HG03460 (cell line): Measurements from ENCODE around the gene WFDC13.
"Not testable (repeated sequence)": the region's sequence is repeated elsewhere in the genome, so short reads cannot be mapped to it uniquely, and the experiment has no call there.

ENCODE experiments used
- ATAC-seq: cut with Tn5 transposase; IDR thresholded peaks from one replicate; pipeline ENCODE4 v1.9.1; 2021; ENCODE audit not compliant: unreplicated experiment

Gene WFDC13, protein sequence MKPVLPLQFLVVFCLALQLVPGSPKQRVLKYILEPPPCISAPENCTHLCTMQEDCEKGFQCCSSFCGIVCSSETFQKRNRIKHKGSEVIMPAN

DNA sequence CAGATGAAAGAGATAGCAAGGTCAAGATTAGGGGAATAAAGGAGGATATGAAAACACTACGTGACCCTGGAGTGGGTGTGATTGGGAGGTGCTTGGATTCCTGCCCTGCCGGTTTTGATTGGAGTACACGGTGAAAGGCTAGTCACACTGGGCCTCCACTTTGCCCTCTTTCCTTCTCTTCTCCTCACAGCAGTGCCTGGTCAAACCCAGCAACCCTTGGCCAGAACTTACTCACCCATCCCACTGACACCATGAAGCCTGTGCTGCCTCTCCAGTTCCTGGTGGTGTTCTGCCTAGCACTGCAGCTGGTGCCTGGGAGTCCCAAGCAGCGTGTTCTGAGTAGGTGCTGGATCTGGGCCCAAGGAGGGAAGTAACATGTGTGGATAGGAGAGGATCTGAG, at the start of gene WFDC13:
Gene WFDC13 (plus strand): TSS at position 166 of the 400 bp plus-strand sequence. CDS start 86 bp downstream, at position 252.
- ATAC-seq, result no peak

DNA sequence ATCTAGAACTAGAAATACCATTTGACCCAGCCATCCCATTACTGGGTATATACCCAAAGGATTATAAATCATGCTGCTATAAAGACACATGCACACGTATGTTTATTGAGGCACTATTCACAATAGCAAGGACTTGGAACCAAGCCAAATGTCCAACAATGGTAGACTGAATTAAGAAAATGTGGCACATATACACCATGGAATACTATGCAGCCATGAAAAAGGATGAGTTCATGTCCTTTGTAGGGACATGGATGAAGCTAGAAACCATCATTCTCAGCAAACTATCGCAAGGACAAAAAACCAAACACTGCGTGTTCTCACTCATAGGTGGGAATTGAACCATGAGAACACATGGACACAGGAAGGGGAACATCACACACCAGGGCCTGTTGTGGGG, 44.8 kb upstream of the WFDC13 start:
- not testable (repeated sequence) for ATAC-seq

DNA sequence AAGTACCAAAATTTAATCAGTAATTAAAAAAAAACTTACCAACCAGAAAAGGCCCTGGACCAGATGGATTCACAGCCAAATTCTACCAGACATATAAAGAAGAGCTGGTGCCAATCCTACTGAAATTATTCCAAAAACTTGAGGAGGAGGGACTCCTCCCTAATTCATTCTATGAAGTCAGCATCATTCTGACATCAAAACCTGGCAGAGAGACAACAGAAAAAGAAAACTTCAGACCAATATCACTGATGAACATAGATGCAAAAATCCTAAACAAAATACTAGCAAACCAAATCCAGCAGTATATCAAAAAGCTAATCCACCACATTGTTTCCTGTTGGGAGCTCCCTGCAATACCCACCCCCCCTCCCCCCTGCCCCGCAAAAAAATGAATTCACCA, 31.7 kb upstream of the WFDC13 start, which contains the start of gene WFDC11:
Gene WFDC11 (minus strand): TSS at position 101 of the 400 bp plus-strand sequence. CDS start 19,639 bp downstream, outside the sequence.
- no peak for ATAC-seq

DNA sequence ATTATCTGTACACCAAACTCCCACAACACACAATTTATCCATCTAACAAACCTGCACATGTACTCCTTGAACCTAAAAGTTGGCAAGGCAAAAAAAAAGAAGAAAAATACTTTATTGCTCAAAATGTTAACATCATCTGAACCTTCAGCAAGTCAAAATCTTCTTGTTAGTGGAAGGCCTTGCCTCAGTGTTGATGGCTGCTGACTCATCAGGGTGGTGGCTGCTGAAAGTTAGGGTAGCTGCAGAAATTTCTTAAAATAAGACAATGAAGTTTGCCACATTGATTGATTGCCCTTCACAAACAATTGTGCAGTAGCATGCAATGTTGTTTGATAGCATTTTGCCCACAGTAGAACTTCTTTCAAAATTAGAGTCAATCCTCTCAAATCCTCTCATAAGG, 29.1 kb upstream of the WFDC13 start:
- no peak for ATAC-seq

DNA sequence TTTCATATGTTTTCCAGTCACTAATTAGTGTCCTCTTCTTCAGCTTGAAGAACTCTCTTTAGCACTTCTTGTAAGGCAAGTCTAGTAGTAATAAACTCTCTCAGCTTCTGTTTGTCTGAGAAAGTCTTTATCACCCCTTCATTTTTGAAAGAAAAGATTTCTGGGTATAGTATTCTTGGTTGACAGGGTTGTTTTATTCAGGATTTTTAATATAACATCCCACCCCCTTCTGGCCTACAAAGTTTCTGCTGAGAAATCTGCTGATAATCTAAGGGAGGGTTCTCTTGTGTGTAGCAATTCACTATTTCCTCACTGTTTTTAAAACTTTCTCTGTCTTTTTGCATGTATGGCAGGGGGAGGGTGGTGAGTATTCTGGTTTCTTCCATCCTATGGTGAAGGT, 22.2 kb upstream of the WFDC13 start:
- ATAC-seq, result no peak

DNA sequence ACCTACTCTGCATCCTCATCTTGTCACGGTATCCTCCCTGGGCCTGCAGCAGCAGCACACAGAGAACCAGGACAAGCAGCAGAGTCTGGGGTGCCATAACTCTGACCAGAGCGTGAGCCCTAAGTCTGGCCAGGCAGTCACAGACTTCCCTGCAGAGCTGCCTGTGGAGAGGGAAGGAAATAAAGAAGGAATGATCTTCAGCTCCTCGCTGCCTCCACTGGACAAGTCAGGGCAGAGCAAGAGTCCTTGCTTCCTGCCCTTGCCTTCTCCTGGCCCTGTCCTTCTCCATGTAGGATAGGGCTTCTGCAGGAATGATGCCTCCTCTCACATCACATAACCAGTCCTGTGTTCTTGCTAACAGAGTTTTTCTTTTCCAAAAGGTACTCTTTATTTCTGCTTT, 15.9 kb upstream of the WFDC13 start:
- no peak for ATAC-seq

DNA sequence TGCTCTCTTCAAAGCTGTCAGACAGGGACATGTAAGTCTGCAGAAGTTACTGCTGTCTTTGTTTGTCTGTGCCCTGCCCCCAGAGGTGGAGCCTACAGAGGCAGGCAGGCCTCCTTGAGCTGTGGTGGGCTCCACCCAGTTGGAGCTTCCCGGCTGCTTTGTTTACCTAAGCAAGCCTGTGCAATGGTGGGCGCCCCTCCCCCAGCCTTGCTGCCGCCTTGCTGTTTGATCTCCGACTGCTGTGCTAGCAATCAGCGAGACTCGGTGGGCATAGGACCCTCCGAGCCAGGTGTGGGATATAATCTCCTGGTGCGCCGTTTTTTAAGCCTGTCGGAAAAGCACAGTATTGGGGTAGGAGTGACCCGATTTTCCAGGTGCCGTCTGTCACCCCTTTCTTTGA, 8.5 kb upstream of the WFDC13 start:
- ATAC-seq, result not testable (repeated sequence)

DNA sequence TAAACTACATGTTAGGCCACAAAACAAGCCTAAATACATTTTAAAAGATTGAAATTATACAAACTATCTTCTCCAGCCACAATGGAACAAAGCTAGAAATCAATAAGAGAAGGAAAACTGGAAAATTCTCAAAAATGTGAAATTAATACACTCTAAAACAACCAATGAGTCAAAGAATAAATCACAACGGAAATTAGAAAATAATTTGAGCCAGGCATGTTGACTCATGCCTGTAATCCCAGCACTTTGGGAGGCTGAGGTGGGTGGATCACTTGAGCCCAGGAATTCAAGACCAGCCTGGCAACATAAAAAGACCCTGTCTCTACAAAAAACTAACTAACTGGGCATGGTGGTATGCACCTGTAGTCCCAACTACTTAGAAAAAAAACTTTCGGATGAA, 6.3 kb upstream of the WFDC13 start:
- ATAC-seq, result no peak

DNA sequence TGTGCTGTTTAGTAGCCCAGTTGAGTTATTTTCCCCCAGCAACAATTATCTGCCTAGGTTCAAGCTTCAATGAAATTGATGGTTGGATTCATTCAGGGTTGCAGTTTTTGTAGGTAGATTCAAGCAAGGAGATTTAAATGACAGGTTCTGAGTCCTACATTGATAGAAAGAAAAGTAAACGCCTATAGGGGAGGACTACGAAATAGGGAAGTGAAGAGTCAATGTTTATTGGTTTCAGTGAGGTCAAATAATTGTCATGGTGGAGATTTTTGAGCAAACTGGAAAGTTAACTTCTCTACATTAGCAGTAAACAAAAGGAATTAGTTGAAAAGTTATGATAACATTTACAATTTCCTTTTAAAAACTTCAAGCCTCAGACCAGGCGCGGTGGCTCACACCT, 734 bp upstream of the WFDC13 start:
- no peak for ATAC-seq

DNA sequence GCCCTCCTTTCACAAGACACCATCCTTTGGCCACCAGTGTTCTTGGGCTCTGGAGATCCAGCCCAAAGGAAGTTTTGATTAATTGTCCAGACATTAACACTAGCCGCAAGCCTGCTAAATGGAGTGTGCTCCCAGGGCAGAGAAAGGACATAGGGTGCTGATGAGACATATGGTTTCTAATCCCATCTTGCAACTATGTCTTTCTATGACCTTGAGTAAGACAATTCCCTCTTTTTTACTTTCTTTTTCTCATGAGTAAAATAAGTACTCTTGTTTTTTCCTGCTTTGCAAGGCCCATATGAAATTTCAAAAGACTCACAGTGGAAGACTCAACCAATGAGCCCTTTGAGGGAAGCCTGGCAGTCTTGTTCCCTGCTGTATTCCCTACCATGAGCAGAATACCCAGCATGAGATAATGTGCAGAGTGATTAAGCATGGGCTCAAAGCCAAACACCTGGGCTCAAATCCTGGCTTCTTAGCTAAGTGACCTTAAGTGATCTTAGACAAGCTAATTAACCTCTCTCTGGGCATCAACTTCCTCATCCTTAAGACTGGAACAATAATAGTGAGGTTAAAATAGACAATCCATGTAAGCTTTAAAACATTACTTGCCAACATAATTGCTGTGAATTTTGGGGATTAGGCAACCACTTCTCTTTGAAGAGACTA, 3.3 kb downstream of the WFDC13 start, which contains the start of gene WFDC10B:
Gene WFDC10B (minus strand): TSS at position 51 of the 669 bp plus-strand sequence. CDS start 19,027 bp downstream, outside the sequence.
- ATAC-seq, result no peak

DNA sequence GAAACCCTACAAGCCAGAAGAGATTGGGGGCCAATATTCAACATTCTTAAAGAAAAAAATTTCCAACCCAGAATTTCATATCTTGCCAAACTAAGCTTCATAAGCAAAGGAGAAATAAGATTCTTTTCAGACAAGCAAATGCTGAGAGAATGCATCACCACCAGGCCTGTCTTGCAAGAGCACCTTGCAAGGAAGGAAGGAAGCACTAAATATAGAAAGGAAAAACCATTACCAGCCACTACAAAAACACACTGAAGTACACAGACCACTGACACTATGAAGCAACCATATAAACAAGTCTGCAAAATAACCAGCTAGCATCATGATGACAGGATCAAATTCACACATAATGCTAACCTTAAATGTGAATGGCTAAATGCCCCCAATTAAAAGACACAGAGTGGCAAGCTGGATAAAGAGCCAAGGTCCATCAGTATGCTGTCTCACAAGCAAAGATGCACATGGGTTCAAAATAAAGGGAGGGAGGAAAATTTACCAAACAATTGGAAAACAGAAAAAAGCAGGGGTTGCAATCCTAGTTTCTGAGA, 14.4 kb downstream of the WFDC13 start:
- not testable (repeated sequence) for ATAC-seq

DNA sequence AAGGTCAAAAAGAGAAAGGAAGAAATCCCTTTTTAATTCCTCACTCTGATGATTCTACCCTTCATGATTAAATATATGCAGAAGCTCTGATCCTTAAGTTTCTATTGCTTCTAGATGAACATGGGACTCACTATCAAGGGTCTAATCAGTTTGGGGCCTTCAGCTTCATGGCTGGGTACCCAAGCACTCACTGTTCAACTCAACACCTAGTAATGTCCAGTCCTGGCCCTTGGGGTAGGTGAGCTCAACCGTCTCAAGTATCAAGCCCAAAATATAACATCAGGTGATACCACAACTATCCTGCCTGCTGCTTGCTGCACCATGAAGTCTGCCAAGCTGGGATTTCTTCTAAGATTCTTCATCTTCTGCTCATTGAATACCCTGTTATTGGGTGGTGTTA, 20.2 kb downstream of the WFDC13 start, which contains the start of gene SPINT4:
Gene SPINT4 (plus strand): TSS at position 301 of the 400 bp plus-strand sequence. CDS start 21 bp downstream, at position 322.
- ATAC-seq, result no peak

DNA sequence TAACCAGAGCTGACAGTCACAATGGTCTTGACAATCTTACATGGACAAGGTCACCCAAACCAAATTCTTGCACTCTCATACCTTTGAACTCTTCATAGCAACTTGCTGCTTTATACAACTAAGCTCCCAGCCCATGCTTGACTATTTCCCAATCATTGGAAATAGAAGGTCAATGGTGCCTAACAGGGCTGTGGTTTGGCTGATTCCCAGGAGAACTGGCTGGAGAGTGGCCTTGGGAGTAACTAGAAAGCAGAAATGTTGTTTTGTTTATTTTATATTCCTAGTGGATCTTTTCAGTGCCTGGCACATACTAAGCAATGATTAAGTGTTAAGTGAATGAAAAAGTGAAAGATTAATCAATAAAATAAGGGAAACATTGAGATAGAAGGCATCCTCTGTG, 23.3 kb downstream of the WFDC13 start:
- ATAC-seq, result no peak

DNA sequence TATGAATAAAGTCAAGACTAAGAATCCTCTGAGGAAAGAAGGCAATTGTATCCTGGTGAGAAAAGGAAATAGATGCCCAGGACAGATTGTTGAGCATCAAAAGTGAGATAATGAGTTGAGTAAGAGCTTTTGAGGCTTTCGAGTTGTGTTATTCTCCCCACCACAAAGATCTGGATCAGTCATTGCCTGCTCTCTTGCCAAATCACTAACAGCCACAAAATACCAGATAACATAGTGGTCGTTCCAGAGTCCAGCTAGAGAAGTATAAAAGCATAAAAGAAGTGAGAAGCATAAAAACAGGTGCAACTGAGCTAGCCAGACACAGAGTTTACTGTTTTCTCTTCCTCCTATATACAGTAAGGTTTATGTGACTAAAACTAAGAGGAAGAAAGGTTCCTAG, 25.2 kb downstream of the WFDC13 start:
- no peak for ATAC-seq

DNA sequence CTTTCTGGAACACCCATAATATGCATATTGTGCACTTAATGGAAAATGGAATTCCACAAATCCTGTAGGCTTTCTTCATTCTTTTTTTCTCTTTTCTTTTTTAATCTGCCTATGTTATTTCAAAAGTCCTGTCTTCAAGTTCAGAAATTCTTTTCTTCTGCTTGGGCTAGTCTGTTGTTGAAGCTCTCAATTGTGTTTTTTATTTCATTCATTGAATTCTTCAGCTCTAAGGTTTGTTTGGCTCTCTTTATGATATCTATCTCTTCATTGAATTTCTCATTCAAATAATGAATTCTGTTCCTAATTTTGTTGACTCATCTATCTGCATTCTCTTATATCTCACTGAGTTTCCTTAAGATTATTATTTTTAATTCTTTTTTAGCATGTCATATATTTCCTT, 30.4 kb downstream of the WFDC13 start:
- no peak for ATAC-seq

DNA sequence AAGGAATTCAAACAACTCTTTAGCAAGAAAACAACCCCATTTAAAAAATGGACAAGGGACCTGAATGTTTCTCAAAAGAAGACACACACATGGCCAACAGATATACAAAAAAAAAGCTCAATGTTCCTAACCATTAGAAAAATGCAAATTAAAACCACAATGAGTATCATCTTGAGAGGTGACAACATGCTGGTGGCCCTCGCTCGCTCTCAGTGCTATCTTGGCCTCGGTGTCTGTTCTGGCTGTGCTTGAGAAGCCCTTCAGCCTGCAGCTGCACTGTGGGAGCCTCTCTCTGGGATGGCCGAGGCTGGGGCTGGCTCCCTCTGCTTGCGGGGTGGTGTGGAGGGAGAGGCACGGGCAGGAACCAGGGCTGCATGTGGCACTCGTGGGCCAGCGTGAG, 33.7 kb downstream of the WFDC13 start:
- ATAC-seq, result no peak

DNA sequence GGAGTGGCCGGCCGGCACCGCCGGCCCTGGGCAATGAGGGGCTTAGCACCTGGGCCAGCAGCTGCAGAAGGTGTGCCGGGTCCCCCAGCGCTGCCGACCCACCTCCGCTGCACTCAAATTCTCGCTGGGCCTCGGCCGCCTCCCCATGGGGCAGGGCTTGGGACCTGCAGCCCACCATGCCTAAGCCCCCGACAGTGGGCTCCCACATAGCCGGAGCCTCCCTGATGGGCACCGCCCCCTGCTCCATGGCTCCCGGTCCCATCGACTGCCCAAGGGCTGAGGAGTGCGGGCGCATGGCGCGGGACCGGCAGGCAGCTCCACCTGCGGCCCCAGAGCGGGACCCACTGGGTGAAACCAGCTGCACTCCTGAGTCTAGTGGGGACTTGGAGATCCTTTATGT, 34.1 kb downstream of the WFDC13 start:
- no peak for ATAC-seq

DNA sequence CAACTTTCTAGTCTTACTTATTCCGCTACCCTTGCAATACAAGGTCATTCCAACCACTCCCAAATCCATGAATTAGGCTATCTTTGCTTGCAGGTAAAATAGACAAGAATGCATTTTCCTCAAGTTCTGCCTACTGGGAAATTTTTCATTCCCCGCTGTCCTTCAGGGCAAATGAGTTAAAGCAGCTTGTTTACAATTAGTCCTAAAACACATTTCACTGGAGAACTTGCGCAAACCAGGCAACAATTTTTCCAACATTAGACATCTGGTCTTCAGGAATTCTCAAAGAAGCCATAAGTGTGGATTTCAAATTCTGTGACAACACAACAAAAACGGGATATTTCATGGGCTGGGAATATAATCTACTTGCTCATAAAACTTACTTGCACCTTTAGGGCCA, 40.8 kb downstream of the WFDC13 start:
- no peak for ATAC-seq

DNA sequence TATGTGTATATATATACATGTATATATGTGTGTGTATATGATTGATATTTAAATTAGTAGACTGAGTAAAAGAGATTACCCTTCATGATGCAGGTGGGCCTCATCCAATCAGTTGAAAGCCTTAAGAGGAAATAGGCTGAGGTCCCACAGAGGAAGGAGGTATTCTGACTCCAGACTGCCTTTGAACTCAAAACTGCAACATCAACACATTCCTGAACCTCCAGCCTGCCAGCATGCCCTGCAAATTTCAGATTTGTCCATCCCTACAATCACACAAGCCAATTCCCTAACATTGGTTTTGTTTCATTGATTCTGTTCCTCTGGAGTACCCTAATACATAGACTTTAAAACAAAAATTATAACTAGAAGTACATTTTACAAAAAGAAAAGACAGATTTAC, 43.2 kb downstream of the WFDC13 start:
- no peak for ATAC-seq

DNA sequence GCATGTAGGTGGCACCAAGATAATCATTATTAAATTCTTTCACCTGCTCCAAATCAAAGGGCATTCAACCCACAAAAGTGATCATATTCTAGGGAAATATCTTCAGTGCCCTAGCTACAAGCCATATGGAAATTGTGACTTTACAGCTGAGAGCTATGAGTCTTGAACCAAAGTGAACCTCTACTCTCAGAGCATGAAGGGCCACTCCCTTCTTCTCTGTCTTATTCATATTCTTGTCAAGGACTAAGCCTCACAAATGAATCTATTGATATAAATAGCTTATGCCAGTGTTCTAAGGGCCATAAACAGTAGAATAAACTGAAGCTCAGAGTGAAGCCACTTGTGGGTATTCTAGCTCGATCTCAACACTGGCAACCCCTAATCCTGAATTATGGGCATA, 49.9 kb downstream of the WFDC13 start:
- ATAC-seq, result no peak

DNA sequence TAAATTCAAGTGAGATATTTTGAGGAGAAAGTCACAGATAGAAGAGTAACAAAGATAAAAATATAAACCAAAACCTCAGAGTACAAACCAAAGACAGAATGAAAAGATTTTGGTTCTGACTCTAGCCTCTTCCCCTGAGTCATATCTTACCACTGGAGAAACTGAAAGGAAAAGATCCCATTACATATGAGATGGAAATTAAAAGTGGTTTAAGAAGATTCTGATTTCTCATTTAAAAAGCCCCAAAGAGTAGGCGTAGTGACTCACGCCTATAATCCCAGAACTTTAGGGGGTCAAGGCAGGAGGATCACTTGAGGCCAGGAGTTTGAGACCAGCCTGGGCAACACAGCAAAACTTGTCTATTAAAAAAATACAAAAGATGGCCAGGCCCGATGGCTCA, 50.9 kb downstream of the WFDC13 start:
- no peak for ATAC-seq

DNA sequence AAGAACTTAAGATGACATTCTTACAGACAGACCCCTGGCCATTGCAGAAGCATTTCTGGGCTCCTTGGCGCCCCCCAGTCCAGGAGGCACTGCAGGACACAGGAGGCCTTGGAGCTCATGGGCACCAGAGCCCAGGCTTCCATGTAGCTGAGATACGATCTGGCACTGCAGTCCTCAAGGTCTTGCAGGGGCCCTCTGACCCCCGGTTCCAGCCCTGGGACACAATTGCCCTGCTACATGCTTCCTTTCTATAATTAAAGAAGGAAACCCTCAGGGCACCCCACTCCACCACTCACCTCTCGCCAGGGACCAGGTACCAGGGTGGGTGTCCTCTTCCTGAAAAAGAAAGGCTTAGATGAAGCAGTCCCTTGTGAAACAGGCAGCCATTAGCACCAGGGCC, 56.3 kb downstream of the WFDC13 start:
- ATAC-seq, result no peak
